RWPE1 (cell line): Measurements from ENCODE around the gene TCF4.

Experiments
- CTCF ChIA-PET: fragments of 350-600 bp; sonication (Branson Sonifier 250); formaldehyde crosslinking; extraction: SDS; loops from one replicate; lab custom pipeline; 2021; lab: Yijun Ruan, JAX
- POLR2A ChIA-PET: fragments of 400-600 bp; formaldehyde crosslinking; extraction: SDS; loops from one replicate; lab custom pipeline; 2020; ENCODE audit warnings: antibody characterized with exemption; ENCODE audit not compliant: low non-redundant PET; lab: Yijun Ruan, JAX
- DNase-seq: peaks from one replicate; pipeline ENCODE4 v3.0.0; 2012; ENCODE audit warnings: low spot score
- H3K27ac ChIP-seq: fragments of 450-650 bp; 2 replicates; pipeline ENCODE4 v1.5.1; 2017
- TF ChIP-seq, protein P1 (sequence below): fragments of 450-650 bp; conservative IDR thresholded peaks from 2 replicates; pipeline ENCODE4 v1.5.1; 2017; ENCODE audit warnings: low read depth, mild to moderate bottlenecking

TCF4 gene

GRCh38 chr18:55236150-55236931, 351.7 kb downstream of the TCF4 start:
- TF ChIP-seq, protein P1, sequence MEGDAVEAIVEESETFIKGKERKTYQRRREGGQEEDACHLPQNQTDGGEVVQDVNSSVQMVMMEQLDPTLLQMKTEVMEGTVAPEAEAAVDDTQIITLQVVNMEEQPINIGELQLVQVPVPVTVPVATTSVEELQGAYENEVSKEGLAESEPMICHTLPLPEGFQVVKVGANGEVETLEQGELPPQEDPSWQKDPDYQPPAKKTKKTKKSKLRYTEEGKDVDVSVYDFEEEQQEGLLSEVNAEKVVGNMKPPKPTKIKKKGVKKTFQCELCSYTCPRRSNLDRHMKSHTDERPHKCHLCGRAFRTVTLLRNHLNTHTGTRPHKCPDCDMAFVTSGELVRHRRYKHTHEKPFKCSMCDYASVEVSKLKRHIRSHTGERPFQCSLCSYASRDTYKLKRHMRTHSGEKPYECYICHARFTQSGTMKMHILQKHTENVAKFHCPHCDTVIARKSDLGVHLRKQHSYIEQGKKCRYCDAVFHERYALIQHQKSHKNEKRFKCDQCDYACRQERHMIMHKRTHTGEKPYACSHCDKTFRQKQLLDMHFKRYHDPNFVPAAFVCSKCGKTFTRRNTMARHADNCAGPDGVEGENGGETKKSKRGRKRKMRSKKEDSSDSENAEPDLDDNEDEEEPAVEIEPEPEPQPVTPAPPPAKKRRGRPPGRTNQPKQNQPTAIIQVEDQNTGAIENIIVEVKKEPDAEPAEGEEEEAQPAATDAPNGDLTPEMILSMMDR, result no peak
- no peak overlapping the region for H3K27ac ChIP-seq
- CTCF ChIA-PET, result interaction anchor here (0.6 kb wide), 1 partner anchor 39 kb away, joined by 5 read pairs; no protein-coding TSS in a partner anchor
- POLR2A ChIA-PET, result no interaction called here
- DNase-seq, result no peak

DNA sequence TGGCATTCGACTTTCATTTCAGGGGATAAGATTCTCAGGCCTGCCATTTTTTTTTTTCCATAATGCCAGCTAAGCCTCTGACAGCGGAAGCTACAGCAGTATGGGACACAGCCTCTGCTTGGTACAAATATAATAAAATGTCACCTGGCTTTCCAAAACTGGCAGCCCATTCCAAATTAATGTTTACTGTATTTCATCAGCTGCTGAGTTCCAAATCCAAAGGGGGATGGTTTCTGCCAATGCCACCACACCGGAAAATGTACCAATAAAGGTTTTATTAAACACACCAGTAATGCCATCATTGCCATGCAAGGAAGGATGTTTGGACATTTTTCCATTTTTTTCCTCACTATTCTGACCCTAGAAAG, 352.9 kb downstream of the TCF4 start:
- no peak overlapping the region for H3K27ac ChIP-seq
- POLR2A ChIA-PET, result no interaction called here
- CTCF ChIA-PET, result interaction anchor here (0.6 to 1.3 kb wide), 4 partner anchors 11 to 1355 kb away, joined by 3 to 9 read pairs (median 4); no protein-coding TSS in a partner anchor
- DNase-seq, result no peak
- TF ChIP-seq, protein P1, result no peak

- TF ChIP-seq, protein P1, result peak; percentile 75
- CTCF ChIA-PET, result interaction anchor here (0.6 to 1.3 kb wide), 13 partner anchors 11 to 1355 kb away, joined by 3 to 9 read pairs (median 3); no protein-coding TSS in a partner anchor
- POLR2A ChIA-PET, result no interaction called here
- H3K27ac ChIP-seq, result no peak overlapping the region
- DNase-seq, result peak; percentile 42
These were observed 353.5 kb downstream of the TCF4 start for GRCh38 chr18:55234366-55235093.

GRCh38 chr18:55233857-55234256, 354.1 kb downstream of the TCF4 start:
- no peak for DNase-seq
- no peak overlapping the region for H3K27ac ChIP-seq
- POLR2A ChIA-PET, result no interaction called here
- TF ChIP-seq, protein P1, result no peak
- CTCF ChIA-PET, result interaction anchor here (0.6 to 1.3 kb wide), 11 partner anchors 12 to 1341 kb away, joined by 3 to 9 read pairs (median 3); no protein-coding TSS in a partner anchor

- no peak overlapping the region for H3K27ac ChIP-seq
- TF ChIP-seq, protein P1, result no peak
- ChIA-PET POLR2A (no interaction called here), CTCF (no interaction called here)
- DNase-seq, result no peak
These were observed 355.5 kb downstream of the TCF4 start for GRCh38 chr18:55232506-55232905.

- ChIA-PET CTCF (no interaction called here), POLR2A (no interaction called here)
- H3K27ac ChIP-seq, result no peak overlapping the region
- no peak for DNase-seq
- TF ChIP-seq, protein P1, result no peak
These were observed 358.3 kb downstream of the TCF4 start for GRCh38 chr18:55229682-55230081.
